GM23248 (cell line): ENCODE measurements around the gene SECISBP2L. TPM values are rescaled to one million over a fixed set of nuclear protein-coding genes. Genes with fewer than 3 reads are reported as not detected.

Source experiments
- DNase-seq: peaks from one replicate; pipeline ENCODE4 v3.0.0-alpha.2; 2015
- H2AFZ ChIP-seq: fragments of 200-600 bp; sonication (generic); 2 replicates; pipeline ENCODE4 v1.6.1; 2016; ENCODE audit warnings: antibody characterized with exemption
- H3F3A ChIP-seq: fragments of 200-600 bp; sonication (generic); 2 replicates; pipeline ENCODE4 v1.6.1; 2016; ENCODE audit warnings: mild to moderate bottlenecking, antibody characterized with exemption, mixed run types; ENCODE audit not compliant: insufficient read depth
- H3K27ac ChIP-seq: fragments of 200-600 bp; sonication (generic); 2 replicates; pipeline ENCODE4 v1.5.1; 2016; ENCODE audit warnings: mild to moderate bottlenecking
- H3K27me3 ChIP-seq: fragments of 200-600 bp; sonication (generic); replicated peaks from 2 replicates; pipeline ENCODE4 v1.6.1; 2016; ENCODE audit warnings: mild to moderate bottlenecking; ENCODE audit not compliant: insufficient read depth
- H3K36me3 ChIP-seq: fragments of 200-600 bp; sonication (generic); 2 replicates; pipeline ENCODE4 v1.6.1; 2016; ENCODE audit warnings: low read depth, mild to moderate bottlenecking
- H3K4me1 ChIP-seq: fragments of 200-600 bp; sonication (generic); 2 replicates; pipeline ENCODE4 v1.6.1; 2016; ENCODE audit warnings: mild to moderate bottlenecking; ENCODE audit not compliant: insufficient read depth
- H3K4me2 ChIP-seq: fragments of 200-600 bp; sonication (generic); one replicate; pipeline ENCODE4 v1.6.1; 2016; ENCODE audit warnings: mild to moderate bottlenecking; ENCODE audit not compliant: unreplicated experiment
- H3K4me3 ChIP-seq: fragments of 200-600 bp; sonication (generic); 2 replicates; pipeline ENCODE4 v1.5.1; 2016; ENCODE audit warnings: mild to moderate bottlenecking
- H3K79me2 ChIP-seq: fragments of 200-600 bp; sonication (generic); 2 replicates; pipeline ENCODE4 v1.6.1; 2016; ENCODE audit warnings: mild to moderate bottlenecking; ENCODE audit not compliant: insufficient read depth
- H3K9ac ChIP-seq: fragments of 200-600 bp; sonication (generic); 2 replicates; pipeline ENCODE4 v1.6.1; 2016; ENCODE audit warnings: mild to moderate bottlenecking
- H3K9me2 ChIP-seq: fragments of 200-600 bp; sonication (generic); 2 replicates; pipeline ENCODE4 v1.6.1; 2016; ENCODE audit warnings: mixed run types, mild to moderate bottlenecking, moderate library complexity; ENCODE audit not compliant: insufficient read depth
- H3K9me3 ChIP-seq: fragments of 200-600 bp; sonication (generic); one replicate; pipeline ENCODE4 v1.6.1; 2017; ENCODE audit warnings: low read depth
- H4K20me1 ChIP-seq: fragments of 200-600 bp; sonication (generic); 2 replicates; pipeline ENCODE4 v1.6.0; 2016; ENCODE audit not compliant: insufficient read depth
- EZH2 ChIP-seq: fragments of 200-600 bp; sonication (generic); IDR thresholded peaks from 2 replicates; pipeline ENCODE4 v1.6.1; 2018; ENCODE audit warnings: antibody characterized with exemption, mild to moderate bottlenecking; ENCODE audit not compliant: insufficient read depth, poor library complexity, severe bottlenecking
- EZH2phosphoT487 ChIP-seq: fragments of 200-600 bp; sonication (generic); IDR thresholded peaks from 2 replicates; pipeline ENCODE4 v1.6.1; 2018; ENCODE audit warnings: antibody characterized with exemption, moderate library complexity, mild to moderate bottlenecking, low read depth; ENCODE audit not compliant: insufficient read depth
- WGBS, 2 experiments: methylation state at CpG; one replicate each; pipeline ENCODE4 v1.1.6; 2015 to 2017; ENCODE audit warnings: low lambda C conversion rate in 2 of 2, low coverage in 1 of 2; ENCODE audit errors: missing lambda C conversion rate in 2 of 2; 5-methylcytosine and 5-hydroxymethylcytosine counted together
- in situ Hi-C: fragments of 300-500 bp; cut with MboI; formaldehyde crosslinking; loops from 2 replicates; pipeline ENCODE4 v1.15.0; 2020
- polyA plus RNA-seq: library from polyadenylated mRNA; unstranded; fragments of >200 nt; fragmentation: Nextera tagmentation; extraction: Ambion mirVana; gene quantifications from 2 replicates; pipeline ENCODE4 v1.2.1, GENCODE V29; 2016
- total RNA-seq: library from RNA; depleted of rRNA; stranded (reverse); fragments of >200 nt; shearing (Covaris generic); gene quantifications from 2 replicates; pipeline ENCODE4 v1.2.3, GENCODE V29; 2014

The SECISBP2L gene
- total and polyA plus RNA-seq, 2 experiments from 2014 or later = 26.8 to 29.8 TPM

DNA sequence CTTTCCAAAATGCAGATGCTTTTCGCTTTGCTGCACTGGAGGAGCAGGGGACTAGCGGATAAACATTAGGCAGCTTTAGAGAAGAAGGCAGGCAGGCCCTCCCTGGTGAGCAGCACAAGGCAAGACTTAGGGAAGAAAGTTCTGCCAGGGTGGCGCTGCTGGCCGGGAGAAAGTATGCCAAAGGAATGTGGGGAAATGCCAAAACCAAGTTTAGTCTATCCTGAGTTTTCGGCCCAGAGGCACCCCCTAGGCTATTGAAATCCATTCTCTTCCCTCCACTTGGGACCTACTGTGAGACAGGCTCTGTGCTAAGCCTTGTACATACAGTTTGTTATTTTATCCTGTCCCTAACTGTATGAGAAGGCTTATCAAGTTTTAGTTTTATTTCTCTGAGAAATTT, 91.7 kb downstream of the SECISBP2L start:
- Histone ChIP-seq H3F3A (no peaks in the 10 kb centered on the region), H3K4me3 (no peak overlapping the region), H3K79me2 (no peaks in the 10 kb centered on the region), H4K20me1 (no peaks in the 10 kb centered on the region), H3K4me2 (peak overlapping the region; percentile 20), H3K27ac (no peak overlapping the region), H3K9me2 (no peaks in the 10 kb centered on the region), H2AFZ (peak overlapping the region; percentile 59), H3K9ac (no peak overlapping the region), H3K9me3 (no peaks in the 10 kb centered on the region), H3K4me1 (peaks cover 9% of the 10 kb centered on the region), H3K27me3 (no peaks in the 10 kb centered on the region), H3K36me3 (no peaks in the 10 kb centered on the region)
- in situ Hi-C loops = no loop called here
- WGBS, 2 experiments = 38 to 51% methylated on average over 5 of the region's 5 CpGs
- DNase-seq = peak; percentile 72
- TF ChIP-seq EZH2phosphoT487 (no peak), EZH2 (no peak)

- Histone ChIP-seq H4K20me1 (no peaks in the 10 kb centered on the region), H3F3A (peaks cover 18% of the 10 kb centered on the region), H3K9me3 (no peaks in the 10 kb centered on the region), H3K27me3 (no peaks in the 10 kb centered on the region), H3K27ac (no peak overlapping the region), H3K79me2 (no peaks in the 10 kb centered on the region), H3K36me3 (no peaks in the 10 kb centered on the region), H3K9me2 (0 out of 2 replicates have a peak, but pooled peaks cover 7% of the 10 kb centered on the region), H3K4me3 (no peak overlapping the region), H3K4me2 (no peak overlapping the region), H3K4me1 (peaks cover 14% of the 10 kb centered on the region), H2AFZ (no peak overlapping the region), H3K9ac (no peak overlapping the region)
- in situ Hi-C loops = no loop called here
- TF ChIP-seq EZH2 (no peak), EZH2phosphoT487 (no peak)
- DNase-seq = no peak
- 97 to 100% methylated on average over 1 of the region's 1 CpG for WGBS, 2 experiments
Measured at GRCh38 chr15:48946840-48947187, 99.4 kb downstream of the SECISBP2L start.

DNA sequence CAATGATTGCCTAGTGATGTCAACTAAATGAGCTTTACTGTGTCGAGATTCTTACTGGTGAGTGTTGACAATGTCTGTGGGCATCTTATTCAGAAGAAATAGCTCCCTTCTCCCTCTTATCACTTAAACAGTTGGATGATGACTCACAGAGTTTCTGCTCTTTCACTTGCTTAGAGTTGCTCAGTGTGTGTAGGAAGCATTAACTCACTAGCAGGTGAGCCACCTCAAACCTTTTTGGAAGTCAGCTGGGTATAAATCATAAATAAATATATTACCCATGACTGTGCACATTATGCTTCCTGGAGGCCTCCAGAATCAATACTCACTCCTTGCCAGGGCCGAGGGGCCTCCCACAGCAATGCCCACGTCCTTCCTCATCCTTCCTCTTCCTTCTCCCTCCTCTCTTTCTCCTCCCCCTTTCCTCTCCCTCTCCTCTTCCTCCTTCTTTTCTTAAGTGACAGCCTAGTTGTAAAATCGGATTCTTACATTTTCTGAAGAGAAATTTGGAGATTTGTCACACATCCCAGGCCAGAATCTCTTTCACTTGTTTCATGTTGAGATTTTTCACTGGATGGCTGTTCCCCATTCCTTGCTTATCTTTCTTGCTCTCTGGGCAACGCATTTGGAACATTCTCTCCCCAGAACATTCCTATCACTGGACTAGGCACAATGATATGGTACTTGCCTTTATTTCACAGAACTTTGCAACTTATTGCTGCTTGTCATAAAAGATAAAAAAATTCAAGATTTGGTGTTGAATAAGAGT, 100.0 kb downstream of the SECISBP2L start:
- 50 to 51% methylated on average over 5 of the region's 5 CpGs for WGBS, 2 experiments
- peak overlapping the region; percentile 3 for H3K4me2 ChIP-seq

GRCh38 chr15:48945386-48945785, 100.9 kb downstream of the SECISBP2L start:
- 0 out of 2 replicates have a peak, but pooled peaks cover 7% of the 10 kb centered on the region for H3K9me2 ChIP-seq
- TF ChIP-seq EZH2 (no peak), EZH2phosphoT487 (no peak)
- peak overlapping the region; percentile 42 for H3K27ac ChIP-seq
- DNase-seq = peak; percentile 43
- peaks cover 24% of the 10 kb centered on the region for H3K4me1 ChIP-seq
- peaks cover 29% of the 10 kb centered on the region for H3F3A ChIP-seq
- H3K27me3 ChIP-seq = no peaks in the 10 kb centered on the region
- WGBS, 2 experiments = 74 to 76% methylated on average over 2 of the region's 2 CpGs
- H3K36me3 ChIP-seq = no peaks in the 10 kb centered on the region
- H3K9ac ChIP-seq = no peak overlapping the region
- H3K4me2 ChIP-seq = peak overlapping the region; percentile 3
- in situ Hi-C loops = no loop called here
- H3K9me3 ChIP-seq = no peaks in the 10 kb centered on the region
- H3K4me3 ChIP-seq = no peak overlapping the region
- H4K20me1 ChIP-seq = no peaks in the 10 kb centered on the region
- no peaks in the 10 kb centered on the region for H3K79me2 ChIP-seq
- no peak overlapping the region for H2AFZ ChIP-seq

More for the DNA sequence above, 100.0 kb downstream of the SECISBP2L start:
- DNase-seq = peak; percentile 72
- TF ChIP-seq EZH2phosphoT487 = no peak
- no peak for TF ChIP-seq EZH2
- in situ Hi-C loops = no loop called here
- Histone ChIP-seq H3K4me1 (peaks cover 17% of the 10 kb centered on the region), H4K20me1 (no peaks in the 10 kb centered on the region), H3K9me2 (0 out of 2 replicates have a peak, but pooled peaks cover 7% of the 10 kb centered on the region), H3K27me3 (no peaks in the 10 kb centered on the region), H3K36me3 (no peaks in the 10 kb centered on the region), H3K9ac (no peak overlapping the region), H3F3A (peaks cover 20% of the 10 kb centered on the region), H2AFZ (no peak overlapping the region), H3K9me3 (no peaks in the 10 kb centered on the region), H3K27ac (peak overlapping the region; percentile 42), H3K79me2 (no peaks in the 10 kb centered on the region), H3K4me3 (no peak overlapping the region)
